SK-N-SH treated with all-trans-retinoic acid at 6 μM for 48 hours (cell line): ENCODE results near the gene CCR6.

Experiments used
- BACH2 ChIP-seq: fragments of 250-450 bp; sonication (Bioruptor Pico); IDR thresholded peaks from 2 replicates; pipeline ENCODE4 v1.9.0; 2021; ENCODE audit warnings: mild to moderate bottlenecking, borderline replicate concordance
- ISL1 ChIP-seq: fragments of 250-450 bp; sonication (Bioruptor Pico); IDR thresholded peaks from 2 replicates; pipeline ENCODE4 v2.1.2; 2022; ENCODE audit warnings: mild to moderate bottlenecking, moderate library complexity
- OSR1 ChIP-seq: fragments of 250-450 bp; sonication (Bioruptor Pico); IDR thresholded peaks from 2 replicates; pipeline ENCODE4 v1.8.0; 2022; ENCODE audit warnings: moderate library complexity, mild to moderate bottlenecking, inconsistent platforms
- PATZ1 ChIP-seq: fragments of 250-450 bp; sonication (Bioruptor Pico); IDR thresholded peaks from 2 replicates; pipeline ENCODE4 v1.8.0; 2020; ENCODE audit warnings: mild to moderate bottlenecking, moderate library complexity, borderline replicate concordance
- PPARA ChIP-seq: fragments of 250-450 bp; sonication (Bioruptor Pico); IDR thresholded peaks from 2 replicates; pipeline ENCODE4 v1.5.0; 2020; ENCODE audit warnings: mild to moderate bottlenecking, borderline replicate concordance
- RARB ChIP-seq: fragments of 250-450 bp; sonication (Bioruptor Pico); IDR thresholded peaks from 2 replicates; pipeline ENCODE4 v1.8.0; 2021; ENCODE audit warnings: mild to moderate bottlenecking, moderate library complexity
- ZNF8 ChIP-seq: fragments of 450-650 bp; formaldehyde crosslinking; IDR thresholded peaks from 2 replicates; pipeline ENCODE4 v1.5.0; 2020; ENCODE audit warnings: mild to moderate bottlenecking, moderate library complexity

GRCh38 chr6:167146977-167147376, 24.1 kb downstream of the CCR6 start:
- TF ChIP-seq RARB (CRISPR knock-in tag), result no peak
- TF ChIP-seq PATZ1 (CRISPR knock-in tag), result no peak
- TF ChIP-seq BACH2 (CRISPR knock-in tag), result no peak
- TF ChIP-seq ZNF8 (CRISPR knock-in tag), result no peak
- TF ChIP-seq OSR1, result no peak
- no peak for TF ChIP-seq ISL1 (CRISPR knock-in tag)
- TF ChIP-seq PPARA (CRISPR knock-in tag), result no peak
